ENCODE measurements around the gene LIM2. TPM values are rescaled to one million over a fixed set of nuclear protein-coding genes. Genes with fewer than 3 reads are reported as not detected.

LIM2 gene
- total and polyA plus RNA-seq, 2 donors (not counting 1 experiment from before 2014, with no cell fraction given): not detected

GRCh38 chr19:51364200-51365106 lies 23.3 kb downstream of the LIM2 start:
- Histone ChIP-seq H3K4me3 (ENCODE audit: control extremely low read depth in 1 of 5, extremely low read depth in 1 of 5, insufficient read depth in 1 of 5, low read depth in 2 of 5, low read length in 4 of 5) (no peak overlapping the region), H3K9me3 (ENCODE audit: control extremely low read depth in 1 of 3, control insufficient read depth in 2 of 3, insufficient read depth in 1 of 3, low read length in 2 of 3) (no peaks in the 10 kb centered on the region), H3K79me2 (ENCODE audit: control insufficient read depth, insufficient read depth, low read length) (peaks cover 11% of the 10 kb centered on the region), H3K36me3 (replicated peaks in 1 of 2; ENCODE audit: control extremely low read depth in 1 of 2, control insufficient read depth in 1 of 2, extremely low read depth in 1 of 2, insufficient read depth in 2 of 2, low read length in 1 of 2) (no peaks in the 10 kb centered on the region), H3K27ac (ENCODE audit: low read length in 2 of 2) (no peak overlapping the region), H3K4me1 (ENCODE audit: control insufficient read depth in 2 of 2, insufficient read depth in 2 of 2, low read length in 2 of 2) (peaks cover 5 to 31% of the 10 kb centered on the region in 2 donors), H3K4me2 (replicated peaks; ENCODE audit: low read depth, low read length, poor library complexity, severe bottlenecking) (no peak overlapping the region), H3K27me3 (replicated peaks in 1 of 4; ENCODE audit: control extremely low read depth in 1 of 4, control insufficient read depth in 3 of 4, insufficient read depth in 4 of 4, low read length in 3 of 4) (no peaks in the 10 kb centered on the region), H3K9ac (ENCODE audit: low read length) (no peak overlapping the region), H2AFZ (ENCODE audit: insufficient read depth, low read depth, low read length, poor library complexity, severe bottlenecking) (no peak overlapping the region), H4K20me1 (ENCODE audit: control insufficient read depth, insufficient read depth, low read length, poor library complexity, severe bottlenecking) (no peaks in the 10 kb centered on the region)
- intact Hi-C loops (cut with micrococcal nuclease): no loop called here
- Mint-ChIP-seq H3K27ac (peak overlapping the region; percentile 71), H3K9me3 (ENCODE audit: insufficient read depth) (no peaks in the 10 kb centered on the region), H3K4me1 (peaks cover 37% of the 10 kb centered on the region), H3K27me3 (no peaks in the 10 kb centered on the region), H3K4me3 (peak overlapping the region; percentile 59)
- WGBS (ENCODE audit: insufficient coverage): 96% methylated on average over 8 of the region's 15 CpGs
- ChIA-PET CTCF (interaction anchor here (0.6 to 1.3 kb wide), 3 partner anchors 23 to 43 kb away, joined by 3 to 4 read pairs (median 4); no protein-coding TSS in a partner anchor), POLR2A (no interaction called here)
- TF ChIP-seq CTCF (IDR thresholded peaks at IDR 0.05): no peak
- no peak for TF ChIP-seq EZH2 (IDR thresholded peaks at IDR 0.05; ENCODE audit: borderline replicate concordance, insufficient read depth, low read depth, low read length, poor library complexity, severe bottlenecking)
- ATAC-seq (ENCODE audit: low read depth): no peak
- no peak for DNase-seq

DNA sequence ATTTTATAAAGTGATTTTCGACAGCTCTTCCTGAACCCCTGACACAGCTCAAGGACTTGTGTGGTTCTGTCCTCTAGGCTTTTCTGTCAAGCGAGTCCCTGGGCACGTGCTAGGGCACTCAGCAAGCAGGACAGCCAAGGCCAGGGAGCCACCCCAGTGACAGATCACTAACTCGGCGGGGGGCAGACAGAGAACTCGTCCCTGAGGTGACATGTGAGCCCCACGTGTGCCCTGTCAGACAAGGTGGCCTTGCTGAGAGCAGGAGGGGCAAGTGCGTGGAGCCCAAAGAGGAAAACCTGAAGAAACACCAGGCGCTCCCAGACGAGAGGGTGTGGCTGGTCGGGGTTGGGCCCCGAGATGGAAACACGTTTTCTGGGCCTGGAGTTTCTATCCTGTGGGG lies 26.5 kb downstream of the LIM2 start:
- no peak overlapping the region for H3K4me2 ChIP-seq (replicated peaks; ENCODE audit: low read depth, low read length, poor library complexity, severe bottlenecking)
- Mint-ChIP-seq H3K4me1 (peaks cover 29% of the 10 kb centered on the region), H3K27ac (no peak overlapping the region), H3K9me3 (ENCODE audit: insufficient read depth) (no peaks in the 10 kb centered on the region), H3K4me3 (no peak overlapping the region), H3K27me3 (no peaks in the 10 kb centered on the region)
- H4K20me1 ChIP-seq (ENCODE audit: control insufficient read depth, insufficient read depth, low read length, poor library complexity, severe bottlenecking): no peaks in the 10 kb centered on the region
- ChIA-PET CTCF (no interaction called here), POLR2A (no interaction called here)
- H3K4me1 ChIP-seq (ENCODE audit: control insufficient read depth in 2 of 2, insufficient read depth in 2 of 2, low read length in 2 of 2): peaks cover 5 to 14% of the 10 kb centered on the region in 2 donors
- WGBS (ENCODE audit: insufficient coverage): 93% methylated on average over 12 of the region's 13 CpGs
- no peaks in the 10 kb centered on the region for H3K27me3 ChIP-seq (replicated peaks in 1 of 4; ENCODE audit: control extremely low read depth in 1 of 4, control insufficient read depth in 3 of 4, insufficient read depth in 4 of 4, low read length in 3 of 4)
- H3K79me2 ChIP-seq (ENCODE audit: control insufficient read depth, insufficient read depth, low read length): peaks cover 15% of the 10 kb centered on the region
- no peaks in the 10 kb centered on the region for H3K9me3 ChIP-seq (ENCODE audit: control extremely low read depth in 1 of 3, control insufficient read depth in 2 of 3, insufficient read depth in 1 of 3, low read length in 2 of 3)
- DNase-seq: no peak
- H3K4me3 ChIP-seq (ENCODE audit: control extremely low read depth in 1 of 5, extremely low read depth in 1 of 5, insufficient read depth in 1 of 5, low read depth in 2 of 5, low read length in 4 of 5): no peak overlapping the region
- intact Hi-C loops (cut with micrococcal nuclease): no loop called here
- no peak for TF ChIP-seq CTCF (IDR thresholded peaks at IDR 0.05)
- no peak for TF ChIP-seq EZH2 (IDR thresholded peaks at IDR 0.05; ENCODE audit: borderline replicate concordance, insufficient read depth, low read depth, low read length, poor library complexity, severe bottlenecking)
- no peak for ATAC-seq (ENCODE audit: low read depth)
- H2AFZ ChIP-seq (ENCODE audit: insufficient read depth, low read depth, low read length, poor library complexity, severe bottlenecking): no peak overlapping the region
- no peak overlapping the region for H3K27ac ChIP-seq (ENCODE audit: low read length in 2 of 2)
- H3K9ac ChIP-seq (ENCODE audit: low read length): no peak overlapping the region
- no peaks in the 10 kb centered on the region for H3K36me3 ChIP-seq (replicated peaks in 1 of 2; ENCODE audit: control extremely low read depth in 1 of 2, control insufficient read depth in 1 of 2, extremely low read depth in 1 of 2, insufficient read depth in 2 of 2, low read length in 1 of 2)

Measured in B cell (primary cell).